Liver (tissue), 2 donors: ENCODE results near the gene GRIK1.

Source experiments
- YY1 ChIP-seq: IDR thresholded peaks from 2 replicates; pipeline ENCODE4 v1.6.1; 2016; ENCODE audit warnings: antibody characterized with exemption, mild to moderate bottlenecking
- TF ChIP-seq, protein P1 (sequence below): fragments of 150-350 bp; IDR thresholded peaks from 2 replicates; pipeline ENCODE4 v1.5.1; 2017; ENCODE audit warnings: improper control_type of control experiment, low read depth, low read length; ENCODE audit not compliant: missing input control
- donor health status: healthy.

DNA sequence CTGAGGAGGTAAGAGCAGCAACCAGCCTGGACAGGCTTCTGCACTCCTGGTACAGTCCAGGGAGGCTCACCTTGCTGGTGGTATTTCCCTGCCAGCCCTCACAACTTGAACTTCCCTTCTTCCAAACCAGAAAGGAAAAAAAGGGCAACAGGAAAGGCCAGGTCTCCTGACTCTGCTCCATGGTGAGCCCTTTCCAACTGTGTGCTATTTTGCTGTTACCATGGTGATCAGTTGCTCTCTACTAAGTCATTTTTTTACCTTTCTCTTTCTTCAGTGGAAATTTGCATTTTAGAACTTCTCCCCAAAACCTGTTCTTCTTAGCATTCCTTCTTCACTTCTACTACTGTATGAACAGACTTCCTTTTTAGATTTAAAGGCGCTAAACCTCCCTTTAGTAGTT, 164.3 kb downstream of the GRIK1 start:
- TF ChIP-seq, protein P1, sequence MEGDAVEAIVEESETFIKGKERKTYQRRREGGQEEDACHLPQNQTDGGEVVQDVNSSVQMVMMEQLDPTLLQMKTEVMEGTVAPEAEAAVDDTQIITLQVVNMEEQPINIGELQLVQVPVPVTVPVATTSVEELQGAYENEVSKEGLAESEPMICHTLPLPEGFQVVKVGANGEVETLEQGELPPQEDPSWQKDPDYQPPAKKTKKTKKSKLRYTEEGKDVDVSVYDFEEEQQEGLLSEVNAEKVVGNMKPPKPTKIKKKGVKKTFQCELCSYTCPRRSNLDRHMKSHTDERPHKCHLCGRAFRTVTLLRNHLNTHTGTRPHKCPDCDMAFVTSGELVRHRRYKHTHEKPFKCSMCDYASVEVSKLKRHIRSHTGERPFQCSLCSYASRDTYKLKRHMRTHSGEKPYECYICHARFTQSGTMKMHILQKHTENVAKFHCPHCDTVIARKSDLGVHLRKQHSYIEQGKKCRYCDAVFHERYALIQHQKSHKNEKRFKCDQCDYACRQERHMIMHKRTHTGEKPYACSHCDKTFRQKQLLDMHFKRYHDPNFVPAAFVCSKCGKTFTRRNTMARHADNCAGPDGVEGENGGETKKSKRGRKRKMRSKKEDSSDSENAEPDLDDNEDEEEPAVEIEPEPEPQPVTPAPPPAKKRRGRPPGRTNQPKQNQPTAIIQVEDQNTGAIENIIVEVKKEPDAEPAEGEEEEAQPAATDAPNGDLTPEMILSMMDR: no peak
- no peak for TF ChIP-seq YY1
